IMR-90 (cell line): ENCODE results near the gene CCDC18.

Source experiments
- CEBPB ChIP-seq: IDR thresholded peaks from 2 replicates; pipeline ENCODE4 v1.6.1; 2012; ENCODE audit warnings: low read depth, low read length, improper control_type of control experiment
- MAZ ChIP-seq: IDR thresholded peaks from 2 replicates; pipeline ENCODE4 v1.6.1; 2012; ENCODE audit warnings: low read depth, mild to moderate bottlenecking, low read length, improper control_type of control experiment, moderate library complexity, borderline replicate concordance
- NFE2L2 ChIP-seq: fragments of 150-350 bp; IDR thresholded peaks from 2 replicates; pipeline ENCODE4 v1.6.1; 2016; ENCODE audit warnings: low read depth, mild to moderate bottlenecking, low read length
- POLR2A ChIP-seq: IDR thresholded peaks from 2 replicates; pipeline ENCODE4 v1.6.1; 2012; ENCODE audit warnings: mild to moderate bottlenecking, low read depth, low read length
- RAD21 ChIP-seq: IDR thresholded peaks from 2 replicates; pipeline ENCODE4 v1.6.1; 2012; ENCODE audit warnings: low read length, improper control_type of control experiment
- RFX5 ChIP-seq: IDR thresholded peaks from 2 replicates; pipeline ENCODE4 v1.8.0; 2012; ENCODE audit warnings: low read depth, mild to moderate bottlenecking, low read length, moderate library complexity
- SMC3 ChIP-seq: fragments of 150-350 bp; IDR thresholded peaks from 2 replicates; pipeline ENCODE4 v1.6.1; 2016; ENCODE audit warnings: low read depth, mild to moderate bottlenecking, antibody characterized with exemption, low read length, moderate library complexity
- TF ChIP-seq, protein P1 (sequence below): conservative IDR thresholded peaks from 2 replicates; pipeline ENCODE4 v1.5.1; 2012; ENCODE audit warnings: mild to moderate bottlenecking, low read depth, low read length, improper control_type of control experiment
- TF ChIP-seq, protein P2 (sequence below): fragments of 150-350 bp; IDR thresholded peaks from 2 replicates; pipeline ENCODE4 v1.6.1; 2016; ENCODE audit warnings: low read depth, mild to moderate bottlenecking, low read length, moderate library complexity, borderline replicate concordance

DNA sequence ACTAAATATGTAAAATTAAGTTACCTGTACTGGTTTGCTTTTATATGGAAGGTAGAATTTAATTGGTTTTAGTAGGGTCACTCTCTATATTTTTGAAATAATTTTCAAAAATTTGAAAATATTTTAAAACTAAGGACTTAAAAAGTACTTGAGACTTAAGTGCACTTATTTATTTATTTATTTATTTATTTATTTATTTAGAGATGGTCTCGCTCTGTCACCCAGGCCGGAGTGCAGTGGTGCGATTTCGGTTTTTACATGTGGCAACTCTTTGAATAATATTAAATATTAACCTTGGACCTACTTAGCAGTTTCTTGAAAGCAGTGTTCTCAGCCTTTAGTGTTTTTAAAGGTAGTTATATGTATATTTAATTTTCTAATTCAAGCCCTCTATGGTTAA, 36.8 kb upstream of the CCDC18 start:
- TF ChIP-seq POLR2A (no peak), CEBPB (no peak), MAZ (no peak), RFX5 (no peak), SMC3 (no peak), NFE2L2 (no peak), RAD21 (no peak)
- TF ChIP-seq, protein P1, sequence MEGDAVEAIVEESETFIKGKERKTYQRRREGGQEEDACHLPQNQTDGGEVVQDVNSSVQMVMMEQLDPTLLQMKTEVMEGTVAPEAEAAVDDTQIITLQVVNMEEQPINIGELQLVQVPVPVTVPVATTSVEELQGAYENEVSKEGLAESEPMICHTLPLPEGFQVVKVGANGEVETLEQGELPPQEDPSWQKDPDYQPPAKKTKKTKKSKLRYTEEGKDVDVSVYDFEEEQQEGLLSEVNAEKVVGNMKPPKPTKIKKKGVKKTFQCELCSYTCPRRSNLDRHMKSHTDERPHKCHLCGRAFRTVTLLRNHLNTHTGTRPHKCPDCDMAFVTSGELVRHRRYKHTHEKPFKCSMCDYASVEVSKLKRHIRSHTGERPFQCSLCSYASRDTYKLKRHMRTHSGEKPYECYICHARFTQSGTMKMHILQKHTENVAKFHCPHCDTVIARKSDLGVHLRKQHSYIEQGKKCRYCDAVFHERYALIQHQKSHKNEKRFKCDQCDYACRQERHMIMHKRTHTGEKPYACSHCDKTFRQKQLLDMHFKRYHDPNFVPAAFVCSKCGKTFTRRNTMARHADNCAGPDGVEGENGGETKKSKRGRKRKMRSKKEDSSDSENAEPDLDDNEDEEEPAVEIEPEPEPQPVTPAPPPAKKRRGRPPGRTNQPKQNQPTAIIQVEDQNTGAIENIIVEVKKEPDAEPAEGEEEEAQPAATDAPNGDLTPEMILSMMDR: no peak
- TF ChIP-seq, protein P2, sequence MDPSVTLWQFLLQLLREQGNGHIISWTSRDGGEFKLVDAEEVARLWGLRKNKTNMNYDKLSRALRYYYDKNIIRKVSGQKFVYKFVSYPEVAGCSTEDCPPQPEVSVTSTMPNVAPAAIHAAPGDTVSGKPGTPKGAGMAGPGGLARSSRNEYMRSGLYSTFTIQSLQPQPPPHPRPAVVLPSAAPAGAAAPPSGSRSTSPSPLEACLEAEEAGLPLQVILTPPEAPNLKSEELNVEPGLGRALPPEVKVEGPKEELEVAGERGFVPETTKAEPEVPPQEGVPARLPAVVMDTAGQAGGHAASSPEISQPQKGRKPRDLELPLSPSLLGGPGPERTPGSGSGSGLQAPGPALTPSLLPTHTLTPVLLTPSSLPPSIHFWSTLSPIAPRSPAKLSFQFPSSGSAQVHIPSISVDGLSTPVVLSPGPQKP: no peak
